H1 (cell line): ENCODE data around the gene DHRS3. TPM values are rescaled to one million over a fixed set of nuclear protein-coding genes. Genes with fewer than 3 reads are reported as not detected.

Experiments used
- CTCF ChIA-PET: fragments of 300-600 bp; sonication (Branson Sonifier 250); formaldehyde crosslinking; loops from one replicate; lab custom pipeline; 2021; ENCODE audit not compliant: partially characterized antibody; lab: Charles Lee
- POLR2A ChIA-PET: fragments of 300-600 bp; sonication (Branson Sonifier 250); formaldehyde crosslinking; loops from one replicate; lab custom pipeline; 2021; ENCODE audit warnings: inconsistent platforms; ENCODE audit not compliant: partially characterized antibody; lab: Charles Lee
- DNase-seq, 2 experiments: peaks; one replicate each; pipeline versions ENCODE4 v3.0.0 to v3.0.0-alpha.2; 2010 to 2022; ENCODE audit warnings: low spot score in 2 of 2, low read depth in 1 of 2, mixed read lengths in 1 of 2
- FAIRE-seq: peaks from 2 replicates; lab custom pipeline; 2011; peaks lifted over from hg19 to GRCh38; lab: Jason Lieb, UNC
- H2AFZ ChIP-seq: 2 replicates; pipeline ENCODE4 v1.8.1; 2012; ENCODE audit warnings: low read length, inconsistent platforms
- H2AK5ac ChIP-seq: 2 replicates; pipeline ENCODE4 v1.6.1; 2013; ENCODE audit warnings: low read depth, low read length
- H2BK120ac ChIP-seq: replicated peaks from 2 replicates; pipeline ENCODE3; 2013; ENCODE audit warnings: low read depth, low read length, inconsistent platforms
- H2BK12ac ChIP-seq: 2 replicates; pipeline ENCODE4 v1.6.1; 2013; ENCODE audit warnings: low read depth, low read length
- H2BK15ac ChIP-seq: 2 replicates; pipeline ENCODE4 v1.6.1; 2013; ENCODE audit warnings: low read length
- H2BK20ac ChIP-seq: 2 replicates; pipeline ENCODE4 v1.6.1; 2013; ENCODE audit warnings: low read length
- H2BK5ac ChIP-seq: 2 replicates; pipeline ENCODE4 v1.6.1; 2013; ENCODE audit warnings: low read depth, low read length
- H3K14ac ChIP-seq: 2 replicates; pipeline ENCODE4 v1.6.1; 2013; ENCODE audit warnings: inconsistent platforms; ENCODE audit not compliant: insufficient read length
- H3K18ac ChIP-seq: 2 replicates; pipeline ENCODE4 v1.6.1; 2013; ENCODE audit warnings: low read length; ENCODE audit errors: extremely low read depth
- H3K23ac ChIP-seq: 2 replicates; pipeline ENCODE4 v1.6.1; 2013; ENCODE audit warnings: inconsistent platforms; ENCODE audit not compliant: insufficient read length
- H3K23me2 ChIP-seq: 2 replicates; pipeline ENCODE4 v1.6.1; 2013; ENCODE audit warnings: low read depth, low read length
- H3K27ac ChIP-seq: 2 replicates; pipeline ENCODE4 v1.6.1; 2011; ENCODE audit warnings: low read depth, low read length, inconsistent platforms
- H3K27me3 ChIP-seq, 4 experiments: replicated peaks in 1 of 4; 1 replicate in 1 of 4; 2 replicates in 3 of 4; pipeline versions ENCODE4 v1.6.1 to v1.8.1; 2011 to 2013; ENCODE audit warnings: low read length in 3 of 4, mild to moderate bottlenecking in 3 of 4, inconsistent platforms in 2 of 4, mixed read lengths in 2 of 4, moderate library complexity in 1 of 4; ENCODE audit not compliant: control insufficient read depth in 3 of 4, insufficient read depth in 3 of 4; ENCODE audit errors: extremely low read depth in 1 of 4
- H3K36me3 ChIP-seq, 4 experiments: 2 replicates each; pipeline versions ENCODE4 v1.6.1 to v1.8.1; 2011 to 2013; ENCODE audit warnings: mild to moderate bottlenecking in 4 of 4, low read length in 3 of 4, moderate library complexity in 2 of 4, control low read depth in 1 of 4, inconsistent platforms in 1 of 4; ENCODE audit not compliant: insufficient read depth in 4 of 4, control insufficient read depth in 2 of 4
- H3K4ac ChIP-seq: replicated peaks from 2 replicates; pipeline ENCODE3; 2013; ENCODE audit warnings: low read length, low read depth, mixed read lengths, inconsistent platforms; ENCODE audit not compliant: insufficient read length
- H3K4me1 ChIP-seq, 4 experiments: replicated peaks in 1 of 4; 1 replicate in 1 of 4; 2 replicates in 3 of 4; pipeline versions ENCODE4 v1.6.1 to v1.8.1; 2011 to 2013; ENCODE audit warnings: low read length in 3 of 4, inconsistent platforms in 2 of 4, mixed read lengths in 1 of 4; ENCODE audit not compliant: insufficient read depth in 4 of 4, control insufficient read depth in 3 of 4
- H3K4me2 ChIP-seq, 2 experiments: 2 replicates each; pipeline versions ENCODE4 v1.6.1 to v1.8.1; 2011 to 2013; ENCODE audit warnings: low read depth in 2 of 2, low read length in 2 of 2, control low read depth in 1 of 2, inconsistent platforms in 1 of 2, mild to moderate bottlenecking in 1 of 2; ENCODE audit not compliant: insufficient read depth in 1 of 2
- H3K4me3 ChIP-seq, 4 experiments: fragments of 200-600, 300-600 bp in 1 of 4; sonication (generic), shearing (Covaris generic), sonication (Bioruptor Twin) in 1 of 4; 2 replicates each; pipeline versions ENCODE4 v1.5.1 to v1.8.1; 2011 to 2016; ENCODE audit warnings: low read length in 4 of 4, low read depth in 3 of 4, control low read depth in 2 of 4, inconsistent platforms in 2 of 4, mild to moderate bottlenecking in 2 of 4, mixed read lengths in 1 of 4, moderate library complexity in 1 of 4; ENCODE audit not compliant: insufficient read depth in 2 of 4; ENCODE audit errors: extremely low read depth in 1 of 4
- H3K56ac ChIP-seq: replicated peaks from 2 replicates; pipeline ENCODE3; 2013; ENCODE audit warnings: low read depth, mild to moderate bottlenecking, mixed read lengths, low read length, inconsistent platforms; ENCODE audit not compliant: insufficient read length
- H3K79me1 ChIP-seq: 2 replicates; pipeline ENCODE4 v1.6.1; 2013; ENCODE audit warnings: low read depth, low read length, control low read depth
- H3K79me2 ChIP-seq, 2 experiments: 2 replicates each; pipeline versions ENCODE4 v1.6.1 to v1.8.1; 2012 to 2013; ENCODE audit warnings: low read length in 2 of 2, mild to moderate bottlenecking in 2 of 2, inconsistent platforms in 1 of 2; ENCODE audit not compliant: insufficient read depth in 2 of 2, control insufficient read depth in 1 of 2
- H3K9ac ChIP-seq, 4 experiments: replicated peaks in 1 of 4; 1 replicate in 1 of 4; 2 replicates in 3 of 4; pipeline versions ENCODE4 v1.6.1 to v1.8.1; 2011 to 2013; ENCODE audit warnings: low read depth in 3 of 4, low read length in 3 of 4, control low read depth in 2 of 4, mild to moderate bottlenecking in 2 of 4, moderate library complexity in 2 of 4, inconsistent platforms in 1 of 4; ENCODE audit errors: extremely low read depth in 1 of 4
- H3K9me3 ChIP-seq, 2 experiments: 2 replicates each; pipeline versions ENCODE4 v1.6.1 to v1.8.1; 2012 to 2013; ENCODE audit warnings: mild to moderate bottlenecking in 2 of 2, moderate library complexity in 2 of 2, control low read depth in 1 of 2, inconsistent platforms in 1 of 2, low read depth in 1 of 2, low read length in 1 of 2, mixed read lengths in 1 of 2; ENCODE audit not compliant: insufficient read depth in 2 of 2
- H4K20me1 ChIP-seq, 2 experiments: replicated peaks in 1 of 2; 2 replicates each; pipeline versions ENCODE3 to v1.8.1; 2011 to 2013; ENCODE audit warnings: inconsistent platforms in 2 of 2, low read length in 2 of 2, mild to moderate bottlenecking in 1 of 2; ENCODE audit not compliant: insufficient read depth in 2 of 2, control insufficient read depth in 1 of 2
- H4K5ac ChIP-seq: 2 replicates; pipeline ENCODE4 v1.6.1; 2013; ENCODE audit warnings: low read length, low read depth, mixed read lengths, inconsistent platforms; ENCODE audit not compliant: insufficient read length
- H4K8ac ChIP-seq: 2 replicates; pipeline ENCODE4 v1.8.0; 2013; ENCODE audit warnings: mild to moderate bottlenecking, moderate library complexity, low read length, inconsistent platforms; ENCODE audit not compliant: insufficient read depth; ENCODE audit errors: extremely low read depth
- H4K91ac ChIP-seq: replicated peaks from 2 replicates; pipeline ENCODE3; 2013; ENCODE audit warnings: low read length, mixed read lengths, inconsistent platforms; ENCODE audit not compliant: insufficient read length
- BCL11A ChIP-seq, 2 experiments: IDR thresholded peaks; one replicate each; pipeline ENCODE4 v1.6.1; 2011; ENCODE audit warnings: low read depth in 2 of 2, low read length in 2 of 2, mild to moderate bottlenecking in 2 of 2
- BRCA1 ChIP-seq: IDR thresholded peaks from 2 replicates; pipeline ENCODE4 v1.6.1; 2012; ENCODE audit warnings: low read depth, low read length, improper control_type of control experiment
- CHD1 ChIP-seq: IDR thresholded peaks from 2 replicates; pipeline ENCODE4 v1.6.1; 2012; ENCODE audit warnings: low read depth, low read length, improper control_type of control experiment
- CHD2 ChIP-seq: IDR thresholded peaks from 2 replicates; pipeline ENCODE4 v1.6.1; 2012; ENCODE audit warnings: low read length, improper control_type of control experiment
- HDAC6 ChIP-seq: IDR thresholded peaks from one replicate; pipeline ENCODE4 v1.7.1; 2012; ENCODE audit warnings: low read depth, mild to moderate bottlenecking, inconsistent platforms, low read length, moderate library complexity
- KDM5A ChIP-seq: fragments of 200-600 bp; IDR thresholded peaks from 2 replicates; pipeline ENCODE4 v1.7.1; 2012; ENCODE audit warnings: mild to moderate bottlenecking, low read length, inconsistent platforms, mixed read lengths
- POLR2AphosphoS5 ChIP-seq: IDR thresholded peaks from 2 replicates; pipeline ENCODE4 v1.6.1; 2011; ENCODE audit warnings: low read depth, low read length
- POU5F1 ChIP-seq: IDR thresholded peaks from 2 replicates; pipeline ENCODE4 v1.6.1; 2011; ENCODE audit warnings: low read depth, mild to moderate bottlenecking, low read length, moderate library complexity
- RNF2 ChIP-seq: fragments of 200-900, 300-1000 bp; sonication (generic); IDR thresholded peaks from 2 replicates; pipeline ENCODE4 v1.7.1; 2016; ENCODE audit warnings: borderline replicate concordance, low read depth, mild to moderate bottlenecking, antibody characterized with exemption, low read length; ENCODE audit not compliant: poor library complexity, severe bottlenecking; ENCODE audit errors: missing control alignments
- SIN3A ChIP-seq, 2 experiments: IDR thresholded peaks in 1 of 2; conservative IDR thresholded peaks in 1 of 2; 2 replicates each; pipeline ENCODE4 v1.6.1; 2011 to 2012; ENCODE audit warnings: low read length in 2 of 2, improper control_type of control experiment in 1 of 2, low read depth in 1 of 2, mild to moderate bottlenecking in 1 of 2
- SP1 ChIP-seq: IDR thresholded peaks from 2 replicates; pipeline ENCODE4 v1.6.1; 2011; ENCODE audit warnings: low read depth, low read length
- SP2 ChIP-seq: IDR thresholded peaks from 2 replicates; pipeline ENCODE4 v1.6.1; 2012; ENCODE audit warnings: mild to moderate bottlenecking, low read length, inconsistent platforms
- TEAD4 ChIP-seq: IDR thresholded peaks from 2 replicates; pipeline ENCODE4 v1.6.1; 2012; ENCODE audit warnings: low read depth, low read length, inconsistent platforms, mixed read lengths
- YY1 ChIP-seq: IDR thresholded peaks from 2 replicates; pipeline ENCODE4 v1.6.1; 2011; ENCODE audit warnings: low read depth, mild to moderate bottlenecking, low read length
- WGBS, 2 experiments: shearing (Covaris generic) in 1 of 2; methylation state at CpG; one replicate each; pipeline versions ENCODE4 v1.1.6 to v1.1.7; 2013 to 2015; ENCODE audit warnings: low lambda C conversion rate in 2 of 2, mixed read lengths in 2 of 2, inconsistent platforms in 1 of 2, low coverage in 1 of 2, missing lambda C conversion rate in 1 of 2; ENCODE audit not compliant: insufficient replicate concordance in 2 of 2, insufficient coverage in 1 of 2, insufficient read length in 1 of 2; ENCODE audit errors: extremely low coverage in 1 of 2, missing lambda C conversion rate in 1 of 2; 5-methylcytosine and 5-hydroxymethylcytosine counted together
- polyA plus RNA-seq, 7 experiments: library from polyadenylated mRNA; depleted of rRNA in 3 of 7; stranded (reverse) in 5 of 7; unstranded in 2 of 7; fragments of >200 nt in 5 of 7; fragments of 200-250 nt in 2 of 7; gene quantifications; 1 replicate in 5 of 7; 2 replicates in 1 of 7; 4 replicates in 1 of 7; pipeline versions ENCODE4 v1.2.1 to v1.2.3, GENCODE V29; 2011 to 2013; ENCODE audit warnings: missing spikeins in 2 of 7, mixed read lengths in 2 of 7
- total RNA-seq: library from RNA; stranded (reverse); fragmentation: NEBNext Ultra II Directional; extraction: Animal tissue kit (Norgen Biotek cat#: 25700); gene quantifications from 2 replicates; pipeline ENCODE4 v1.2.1, GENCODE V29; 2021
- TF ChIP-seq, protein P1 (sequence below): IDR thresholded peaks from 2 replicates; pipeline ENCODE4 v1.6.1; 2012; ENCODE audit warnings: inconsistent platforms

Gene DHRS3
- total and polyA plus RNA-seq, 2 of the 8 experiments (the other 6 are each of a cell fraction or from before 2014, with no cell fraction given) = 32.5 to 36.4 TPM

- 84% methylated on average over 9 of the region's 9 CpGs; no CpG with 5 or more reads in 1 of the 2 experiments for WGBS, 2 experiments
- H3K23ac ChIP-seq = no peak overlapping the region
- H2BK12ac ChIP-seq = no peak overlapping the region
- ChIA-PET CTCF (interaction anchor here (1.6 to 9.4 kb wide), 2 partner anchors 16 to 56 kb away, joined by 5 to 130 read pairs; partner anchors contain the start of gene DHRS3), POLR2A (interaction anchor here (2.0 to 7.3 kb wide), 2 partner anchors 11 to 13 kb away, joined by 7 to 107 read pairs; partner anchors contain the start of gene DHRS3)
- no peaks in the 10 kb centered on the region for H3K23me2 ChIP-seq
- no peak overlapping the region for H2BK20ac ChIP-seq
- peaks cover 0 to 22% (median 0%) of the 10 kb centered on the region in 4 experiments; a peak in 1 of 8 replicates for H3K36me3 ChIP-seq
- H2BK5ac ChIP-seq = no peak overlapping the region
- H3K79me2 ChIP-seq = peaks cover 0 to 74% of the 10 kb centered on the region in 2 experiments; a peak in 3 of 4 replicates
- FAIRE-seq (no peak), DNase-seq (no peak)
- no peak overlapping the region for H4K5ac ChIP-seq
- H3K4me2 ChIP-seq = no peak overlapping the region
- H2BK15ac ChIP-seq = no peak overlapping the region
- H3K4ac ChIP-seq = no peak overlapping the region
- H2AFZ ChIP-seq = no peak overlapping the region
- H3K4me1 ChIP-seq = peaks cover 11 to 28% (median 15%) of the 10 kb centered on the region in 4 experiments
- no peak overlapping the region for H3K9ac ChIP-seq
- no peak overlapping the region for H3K56ac ChIP-seq
- H3K27ac ChIP-seq = no peak overlapping the region
- H3K79me1 ChIP-seq = peaks cover 3% of the 10 kb centered on the region; the same call in 1 of the 2 replicates
- H3K18ac ChIP-seq = no peak overlapping the region
- H3K4me3 ChIP-seq = no peak overlapping the region
- H4K8ac ChIP-seq = no peak overlapping the region
- no peak overlapping the region for H4K91ac ChIP-seq
- H2BK120ac ChIP-seq = no peak overlapping the region
- peaks cover 0 to 2% of the 10 kb centered on the region in 2 experiments; a peak in 1 of 4 replicates for H3K9me3 ChIP-seq
- H4K20me1 ChIP-seq = peaks cover 18 to 24% of the 10 kb centered on the region in 2 experiments
- H3K14ac ChIP-seq = no peak overlapping the region
- H3K27me3 ChIP-seq = no peaks in the 10 kb centered on the region
- no peak overlapping the region for H2AK5ac ChIP-seq
- TF ChIP-seq HDAC6 (no peak), POLR2AphosphoS5 (no peak), YY1 (no peak), SP1 (no peak), BRCA1 (no peak), RNF2 (no peak), TEAD4 (no peak), KDM5A (no peak), SIN3A (conservative IDR thresholded peaks at IDR 0.05 in 1 of 2, IDR thresholded peaks at IDR 0.05 in 1 of 2; ENCODE audit: low read depth in 1 of 2, low read length in 2 of 2) (no peak), CHD2 (no peak), SP2 (no peak), POU5F1 (no peak), BCL11A (IDR thresholded peaks at IDR 0.05; ENCODE audit: low read depth in 2 of 2, low read length in 2 of 2) (no peak), CHD1 (no peak)
- TF ChIP-seq, protein P1, sequence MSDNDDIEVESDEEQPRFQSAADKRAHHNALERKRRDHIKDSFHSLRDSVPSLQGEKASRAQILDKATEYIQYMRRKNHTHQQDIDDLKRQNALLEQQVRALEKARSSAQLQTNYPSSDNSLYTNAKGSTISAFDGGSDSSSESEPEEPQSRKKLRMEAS = no peak
These were observed 14.8 kb downstream of the DHRS3 start for GRCh38 chr1:12603224-12603623.
